ENCODE data around the gene LDAF1. TPM values are rescaled to one million over a fixed set of nuclear protein-coding genes. Genes with fewer than 3 reads are reported as not detected.

LDAF1 gene
- total and polyA plus RNA-seq, 10 of the 15 experiments (the other 5 are each of a cell fraction or from before 2014, with no cell fraction given): 4.6 to 21.4 (median 6.6) TPM

GRCh38 chr16:21175397-21175796 lies 16.9 kb downstream of the LDAF1 start:
- no peak overlapping the region for H2AFZ ChIP-seq (ENCODE audit: control insufficient read depth, low read depth, low read length)
- no peak overlapping the region for H3K27ac ChIP-seq (ENCODE audit: control insufficient read depth, insufficient read depth)
- WGBS (ENCODE audit: insufficient coverage, insufficient replicate concordance, low lambda C conversion rate, missing lambda C conversion rate): 97% methylated on average over 1 of the region's 1 CpG
- DNase-seq (ENCODE audit: low read depth, low spot score) (no peak), ATAC-seq (no peak), FAIRE-seq (no peak)
- no TSS peak for BruUV-seq (replicated peaks)
- H3K27me3 ChIP-seq (replicated peaks in 1 of 2; ENCODE audit: control insufficient read depth in 2 of 2, insufficient read depth in 2 of 2, low read length in 1 of 2): no peaks in the 10 kb centered on the region
- TF ChIP-seq BCL11A (IDR thresholded peaks at IDR 0.05; ENCODE audit: low read depth, low read length) (no peak), CBX3 (IDR thresholded peaks at IDR 0.05; ENCODE audit: borderline replicate concordance, low read depth) (no peak), ZNF274 (IDR thresholded peaks at IDR 0.05; ENCODE audit: insufficient read depth, insufficient read length) (no peak), MLLT1 (IDR thresholded peaks at IDR 0.05) (no peak), MEF2A (IDR thresholded peaks at IDR 0.05; ENCODE audit: insufficient read depth, low read depth, low read length) (no peak), PKNOX1 (IDR thresholded peaks at IDR 0.05) (no peak), ASH2L (IDR thresholded peaks at IDR 0.05; ENCODE audit: borderline replicate concordance, low read depth) (no peak)
- in situ Hi-C loops (cut with MboI) (no loop called here), intact Hi-C loops (cut with micrococcal nuclease; ENCODE audit: unreplicated experiment) (no loop called here)
- no peak overlapping the region for H3K4me2 ChIP-seq (ENCODE audit: control insufficient read depth, insufficient read depth)
- SMC1A ChIA-PET (ENCODE audit: uncharacterized antibody, unreplicated experiment): no interaction called here
- no peak overlapping the region for H3K4me3 ChIP-seq
- H3K9me3 ChIP-seq (replicated peaks; ENCODE audit: control insufficient read depth, insufficient read depth, low read length): no peaks in the 10 kb centered on the region; the same call in 2 of the 3 replicates
- H3K4me1 ChIP-seq (ENCODE audit: control insufficient read depth, insufficient read depth, low read length): no peaks in the 10 kb centered on the region
- POLR2A ChIA-PET: interaction anchor here (0.6 kb wide), 1 partner anchor 12 kb away, joined by 4 read pairs; no protein-coding TSS in a partner anchor
- no peak overlapping the region for H3K9ac ChIP-seq (ENCODE audit: control insufficient read depth, insufficient read depth, low read length)
- CTCF ChIA-PET: no interaction called here
- H4K20me1 ChIP-seq (ENCODE audit: control insufficient read depth, insufficient read depth): no peaks in the 10 kb centered on the region
- RAD21 ChIA-PET (ENCODE audit: unreplicated experiment): no interaction called here
- H3K79me2 ChIP-seq (ENCODE audit: control insufficient read depth, insufficient read depth, low read length): no peaks in the 10 kb centered on the region
- H3K36me3 ChIP-seq (ENCODE audit: control insufficient read depth in 2 of 2, insufficient read depth in 2 of 2, low read length in 1 of 2): peaks cover 0 to 5% of the 10 kb centered on the region in 2 experiments; a peak in 1 of 4 replicates
